ENCODE results near the gene FBXL13. TPM values are rescaled to one million over a fixed set of nuclear protein-coding genes. Genes with fewer than 3 reads are reported as not detected.

The FBXL13 gene
- total and polyA plus RNA-seq, 2 experiments from 2014 or later, result 1.2 to 2.5 TPM

DNA sequence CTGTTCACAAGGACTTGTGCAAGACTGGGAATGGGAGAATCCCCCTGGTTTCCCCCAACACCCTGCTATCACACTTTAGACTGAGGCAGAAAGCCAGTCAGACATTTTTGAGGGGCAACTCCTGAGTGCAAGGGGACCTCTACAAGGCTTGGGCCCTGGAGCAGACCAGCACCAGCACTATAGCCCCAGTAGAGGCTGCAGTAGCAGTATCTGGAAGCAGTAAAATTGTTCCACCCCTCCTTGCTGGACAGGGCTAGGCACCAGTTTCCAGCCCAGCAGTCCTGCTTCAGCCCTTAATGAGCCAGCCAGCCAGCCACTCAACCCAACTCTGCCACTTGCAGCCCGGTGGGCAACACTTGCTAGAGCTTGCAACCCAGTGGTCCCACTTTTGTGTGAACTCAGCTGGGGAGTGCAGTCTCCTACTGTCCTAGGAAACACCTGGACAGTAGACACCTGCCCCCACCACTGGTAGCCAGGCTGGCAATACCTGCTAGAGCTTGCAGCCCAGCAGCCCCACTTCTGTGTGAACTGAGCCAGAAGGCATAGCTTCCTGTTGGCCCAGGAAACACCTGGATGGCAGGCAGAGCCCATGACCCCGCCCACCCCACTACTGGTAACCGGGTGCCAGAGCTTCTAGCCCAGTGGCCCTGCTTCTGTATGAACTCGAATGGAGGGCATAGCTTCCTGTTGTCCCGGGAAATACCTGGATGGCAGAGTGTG is 65.0 kb downstream of the FBXL13 start:
- TF ChIP-seq, protein P1, sequence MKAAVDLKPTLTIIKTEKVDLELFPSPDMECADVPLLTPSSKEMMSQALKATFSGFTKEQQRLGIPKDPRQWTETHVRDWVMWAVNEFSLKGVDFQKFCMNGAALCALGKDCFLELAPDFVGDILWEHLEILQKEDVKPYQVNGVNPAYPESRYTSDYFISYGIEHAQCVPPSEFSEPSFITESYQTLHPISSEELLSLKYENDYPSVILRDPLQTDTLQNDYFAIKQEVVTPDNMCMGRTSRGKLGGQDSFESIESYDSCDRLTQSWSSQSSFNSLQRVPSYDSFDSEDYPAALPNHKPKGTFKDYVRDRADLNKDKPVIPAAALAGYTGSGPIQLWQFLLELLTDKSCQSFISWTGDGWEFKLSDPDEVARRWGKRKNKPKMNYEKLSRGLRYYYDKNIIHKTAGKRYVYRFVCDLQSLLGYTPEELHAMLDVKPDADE (IDR thresholded peaks at IDR 0.05), result no peak
- TF ChIP-seq ZNF331 (CRISPR knock-in tag; IDR thresholded peaks at IDR 0.05; ENCODE audit: low read depth) (no peak), NANOG (IDR thresholded peaks at IDR 0.05; ENCODE audit: borderline replicate concordance) (no peak), EZH2phosphoT487 (IDR thresholded peaks at IDR 0.05; ENCODE audit: unreplicated experiment) (no peak), EZH2 (IDR thresholded peaks at IDR 0.05; ENCODE audit: low read depth, unreplicated experiment) (no peak), ZNF114 (CRISPR knock-in tag; IDR thresholded peaks at IDR 0.05) (no peak), CREB1 (CRISPR knock-in tag; IDR thresholded peaks at IDR 0.05; ENCODE audit: low read depth) (no peak), STAT1 (IDR thresholded peaks at IDR 0.05; ENCODE audit: unreplicated experiment) (no peak), POLR2AphosphoS5 (IDR thresholded peaks at IDR 0.05; ENCODE audit: low read depth) (no peak), JUNB (IDR thresholded peaks at IDR 0.05; ENCODE audit: unreplicated experiment) (no peak)
- TF ChIP-seq, protein P2, sequence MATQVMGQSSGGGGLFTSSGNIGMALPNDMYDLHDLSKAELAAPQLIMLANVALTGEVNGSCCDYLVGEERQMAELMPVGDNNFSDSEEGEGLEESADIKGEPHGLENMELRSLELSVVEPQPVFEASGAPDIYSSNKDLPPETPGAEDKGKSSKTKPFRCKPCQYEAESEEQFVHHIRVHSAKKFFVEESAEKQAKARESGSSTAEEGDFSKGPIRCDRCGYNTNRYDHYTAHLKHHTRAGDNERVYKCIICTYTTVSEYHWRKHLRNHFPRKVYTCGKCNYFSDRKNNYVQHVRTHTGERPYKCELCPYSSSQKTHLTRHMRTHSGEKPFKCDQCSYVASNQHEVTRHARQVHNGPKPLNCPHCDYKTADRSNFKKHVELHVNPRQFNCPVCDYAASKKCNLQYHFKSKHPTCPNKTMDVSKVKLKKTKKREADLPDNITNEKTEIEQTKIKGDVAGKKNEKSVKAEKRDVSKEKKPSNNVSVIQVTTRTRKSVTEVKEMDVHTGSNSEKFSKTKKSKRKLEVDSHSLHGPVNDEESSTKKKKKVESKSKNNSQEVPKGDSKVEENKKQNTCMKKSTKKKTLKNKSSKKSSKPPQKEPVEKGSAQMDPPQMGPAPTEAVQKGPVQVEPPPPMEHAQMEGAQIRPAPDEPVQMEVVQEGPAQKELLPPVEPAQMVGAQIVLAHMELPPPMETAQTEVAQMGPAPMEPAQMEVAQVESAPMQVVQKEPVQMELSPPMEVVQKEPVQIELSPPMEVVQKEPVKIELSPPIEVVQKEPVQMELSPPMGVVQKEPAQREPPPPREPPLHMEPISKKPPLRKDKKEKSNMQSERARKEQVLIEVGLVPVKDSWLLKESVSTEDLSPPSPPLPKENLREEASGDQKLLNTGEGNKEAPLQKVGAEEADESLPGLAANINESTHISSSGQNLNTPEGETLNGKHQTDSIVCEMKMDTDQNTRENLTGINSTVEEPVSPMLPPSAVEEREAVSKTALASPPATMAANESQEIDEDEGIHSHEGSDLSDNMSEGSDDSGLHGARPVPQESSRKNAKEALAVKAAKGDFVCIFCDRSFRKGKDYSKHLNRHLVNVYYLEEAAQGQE (IDR thresholded peaks at IDR 0.05; ENCODE audit: unreplicated experiment), result no peak
- TF ChIP-seq, protein P3, sequence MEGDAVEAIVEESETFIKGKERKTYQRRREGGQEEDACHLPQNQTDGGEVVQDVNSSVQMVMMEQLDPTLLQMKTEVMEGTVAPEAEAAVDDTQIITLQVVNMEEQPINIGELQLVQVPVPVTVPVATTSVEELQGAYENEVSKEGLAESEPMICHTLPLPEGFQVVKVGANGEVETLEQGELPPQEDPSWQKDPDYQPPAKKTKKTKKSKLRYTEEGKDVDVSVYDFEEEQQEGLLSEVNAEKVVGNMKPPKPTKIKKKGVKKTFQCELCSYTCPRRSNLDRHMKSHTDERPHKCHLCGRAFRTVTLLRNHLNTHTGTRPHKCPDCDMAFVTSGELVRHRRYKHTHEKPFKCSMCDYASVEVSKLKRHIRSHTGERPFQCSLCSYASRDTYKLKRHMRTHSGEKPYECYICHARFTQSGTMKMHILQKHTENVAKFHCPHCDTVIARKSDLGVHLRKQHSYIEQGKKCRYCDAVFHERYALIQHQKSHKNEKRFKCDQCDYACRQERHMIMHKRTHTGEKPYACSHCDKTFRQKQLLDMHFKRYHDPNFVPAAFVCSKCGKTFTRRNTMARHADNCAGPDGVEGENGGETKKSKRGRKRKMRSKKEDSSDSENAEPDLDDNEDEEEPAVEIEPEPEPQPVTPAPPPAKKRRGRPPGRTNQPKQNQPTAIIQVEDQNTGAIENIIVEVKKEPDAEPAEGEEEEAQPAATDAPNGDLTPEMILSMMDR (conservative IDR thresholded peaks at IDR 0.05; ENCODE audit: low read depth in 2 of 2), result no peak
- TF ChIP-seq, protein P4, sequence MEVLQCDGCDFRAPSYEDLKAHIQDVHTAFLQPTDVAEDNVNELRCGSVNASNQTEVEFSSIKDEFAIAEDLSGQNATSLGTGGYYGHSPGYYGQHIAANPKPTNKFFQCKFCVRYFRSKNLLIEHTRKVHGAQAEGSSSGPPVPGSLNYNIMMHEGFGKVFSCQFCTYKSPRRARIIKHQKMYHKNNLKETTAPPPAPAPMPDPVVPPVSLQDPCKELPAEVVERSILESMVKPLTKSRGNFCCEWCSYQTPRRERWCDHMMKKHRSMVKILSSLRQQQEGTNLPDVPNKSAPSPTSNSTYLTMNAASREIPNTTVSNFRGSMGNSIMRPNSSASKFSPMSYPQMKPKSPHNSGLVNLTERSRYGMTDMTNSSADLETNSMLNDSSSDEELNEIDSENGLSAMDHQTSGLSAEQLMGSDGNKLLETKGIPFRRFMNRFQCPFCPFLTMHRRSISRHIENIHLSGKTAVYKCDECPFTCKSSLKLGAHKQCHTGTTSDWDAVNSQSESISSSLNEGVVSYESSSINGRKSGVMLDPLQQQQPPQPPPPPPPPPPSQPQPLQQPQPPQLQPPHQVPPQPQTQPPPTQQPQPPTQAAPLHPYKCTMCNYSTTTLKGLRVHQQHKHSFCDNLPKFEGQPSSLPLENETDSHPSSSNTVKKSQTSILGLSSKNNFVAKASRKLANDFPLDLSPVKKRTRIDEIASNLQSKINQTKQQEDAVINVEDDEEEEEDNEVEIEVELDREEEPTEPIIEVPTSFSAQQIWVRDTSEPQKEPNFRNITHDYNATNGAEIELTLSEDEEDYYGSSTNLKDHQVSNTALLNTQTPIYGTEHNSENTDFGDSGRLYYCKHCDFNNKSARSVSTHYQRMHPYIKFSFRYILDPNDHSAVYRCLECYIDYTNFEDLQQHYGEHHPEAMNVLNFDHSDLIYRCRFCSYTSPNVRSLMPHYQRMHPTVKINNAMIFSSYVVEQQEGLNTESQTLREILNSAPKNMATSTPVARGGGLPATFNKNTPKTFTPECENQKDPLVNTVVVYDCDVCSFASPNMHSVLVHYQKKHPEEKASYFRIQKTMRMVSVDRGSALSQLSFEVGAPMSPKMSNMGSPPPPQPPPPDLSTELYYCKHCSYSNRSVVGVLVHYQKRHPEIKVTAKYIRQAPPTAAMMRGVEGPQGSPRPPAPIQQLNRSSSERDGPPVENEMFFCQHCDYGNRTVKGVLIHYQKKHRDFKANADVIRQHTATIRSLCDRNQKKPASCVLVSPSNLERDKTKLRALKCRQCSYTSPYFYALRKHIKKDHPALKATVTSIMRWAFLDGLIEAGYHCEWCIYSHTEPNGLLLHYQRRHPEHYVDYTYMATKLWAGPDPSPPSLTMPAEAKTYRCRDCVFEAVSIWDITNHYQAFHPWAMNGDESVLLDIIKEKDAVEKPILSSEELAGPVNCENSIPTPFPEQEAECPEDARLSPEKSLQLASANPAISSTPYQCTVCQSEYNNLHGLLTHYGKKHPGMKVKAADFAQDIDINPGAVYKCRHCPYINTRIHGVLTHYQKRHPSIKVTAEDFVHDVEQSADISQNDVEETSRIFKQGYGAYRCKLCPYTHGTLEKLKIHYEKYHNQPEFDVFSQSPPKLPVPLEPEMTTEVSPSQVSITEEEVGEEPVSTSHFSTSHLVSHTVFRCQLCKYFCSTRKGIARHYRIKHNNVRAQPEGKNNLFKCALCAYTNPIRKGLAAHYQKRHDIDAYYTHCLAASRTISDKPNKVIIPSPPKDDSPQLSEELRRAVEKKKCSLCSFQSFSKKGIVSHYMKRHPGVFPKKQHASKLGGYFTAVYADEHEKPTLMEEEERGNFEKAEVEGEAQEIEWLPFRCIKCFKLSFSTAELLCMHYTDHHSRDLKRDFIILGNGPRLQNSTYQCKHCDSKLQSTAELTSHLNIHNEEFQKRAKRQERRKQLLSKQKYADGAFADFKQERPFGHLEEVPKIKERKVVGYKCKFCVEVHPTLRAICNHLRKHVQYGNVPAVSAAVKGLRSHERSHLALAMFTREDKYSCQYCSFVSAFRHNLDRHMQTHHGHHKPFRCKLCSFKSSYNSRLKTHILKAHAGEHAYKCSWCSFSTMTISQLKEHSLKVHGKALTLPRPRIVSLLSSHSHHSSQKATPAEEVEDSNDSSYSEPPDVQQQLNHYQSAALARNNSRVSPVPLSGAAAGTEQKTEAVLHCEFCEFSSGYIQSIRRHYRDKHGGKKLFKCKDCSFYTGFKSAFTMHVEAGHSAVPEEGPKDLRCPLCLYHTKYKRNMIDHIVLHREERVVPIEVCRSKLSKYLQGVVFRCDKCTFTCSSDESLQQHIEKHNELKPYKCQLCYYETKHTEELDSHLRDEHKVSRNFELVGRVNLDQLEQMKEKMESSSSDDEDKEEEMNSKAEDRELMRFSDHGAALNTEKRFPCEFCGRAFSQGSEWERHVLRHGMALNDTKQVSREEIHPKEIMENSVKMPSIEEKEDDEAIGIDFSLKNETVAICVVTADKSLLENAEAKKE (CRISPR knock-in tag; IDR thresholded peaks at IDR 0.05), result no peak
- H3K36me3 Mint-ChIP-seq (ENCODE audit: low read depth), result peaks cover 12% of the 10 kb centered on the region; the same call in 2 of the 3 replicates

More for the DNA sequence above, 65.0 kb downstream of the FBXL13 start:
- H3K4me1 ChIP-seq (ENCODE audit: insufficient read depth), result no peaks in the 10 kb centered on the region
- H3K4me3 ChIP-seq, result no peak overlapping the region
- no peak overlapping the region for H2AFZ ChIP-seq
- H3K27me3 Mint-ChIP-seq (ENCODE audit: insufficient read depth, low read depth, poor library complexity), result no peaks in the 10 kb centered on the region
- no peaks in the 10 kb centered on the region for H3F3A ChIP-seq (replicated peaks; ENCODE audit: low read depth)
- ATAC-seq, result no peak; the same call in 2 of the 3 replicates
- no peak overlapping the region for H3K4me2 ChIP-seq
- no peaks in the 10 kb centered on the region for H3K79me2 ChIP-seq (replicated peaks; ENCODE audit: insufficient read depth)
- H3K27ac ChIP-seq (ENCODE audit: low read depth), result no peak overlapping the region
- no peak overlapping the region for H3K4me3 Mint-ChIP-seq
- no peaks in the 10 kb centered on the region for H3K9me2 ChIP-seq (ENCODE audit: insufficient read depth)
- H3K27me3 ChIP-seq (ENCODE audit: insufficient read depth), result no peaks in the 10 kb centered on the region
- no peak overlapping the region for H3K27ac Mint-ChIP-seq
- no peaks in the 10 kb centered on the region for H3K4me1 Mint-ChIP-seq
- no peaks in the 10 kb centered on the region for H4K20me1 ChIP-seq (replicated peaks; ENCODE audit: insufficient read depth)
- peaks cover 9% of the 10 kb centered on the region; the same call in 1 of the 3 replicates for H3K9me3 Mint-ChIP-seq
- no peaks in the 10 kb centered on the region for H3K36me3 ChIP-seq (ENCODE audit: insufficient read depth)
- no peak for DNase-seq (ENCODE audit: low spot score)

Data from GM23338 (cell line).